ENCODE measurements around the gene BCAP31.

The BCAP31 gene

DNA sequence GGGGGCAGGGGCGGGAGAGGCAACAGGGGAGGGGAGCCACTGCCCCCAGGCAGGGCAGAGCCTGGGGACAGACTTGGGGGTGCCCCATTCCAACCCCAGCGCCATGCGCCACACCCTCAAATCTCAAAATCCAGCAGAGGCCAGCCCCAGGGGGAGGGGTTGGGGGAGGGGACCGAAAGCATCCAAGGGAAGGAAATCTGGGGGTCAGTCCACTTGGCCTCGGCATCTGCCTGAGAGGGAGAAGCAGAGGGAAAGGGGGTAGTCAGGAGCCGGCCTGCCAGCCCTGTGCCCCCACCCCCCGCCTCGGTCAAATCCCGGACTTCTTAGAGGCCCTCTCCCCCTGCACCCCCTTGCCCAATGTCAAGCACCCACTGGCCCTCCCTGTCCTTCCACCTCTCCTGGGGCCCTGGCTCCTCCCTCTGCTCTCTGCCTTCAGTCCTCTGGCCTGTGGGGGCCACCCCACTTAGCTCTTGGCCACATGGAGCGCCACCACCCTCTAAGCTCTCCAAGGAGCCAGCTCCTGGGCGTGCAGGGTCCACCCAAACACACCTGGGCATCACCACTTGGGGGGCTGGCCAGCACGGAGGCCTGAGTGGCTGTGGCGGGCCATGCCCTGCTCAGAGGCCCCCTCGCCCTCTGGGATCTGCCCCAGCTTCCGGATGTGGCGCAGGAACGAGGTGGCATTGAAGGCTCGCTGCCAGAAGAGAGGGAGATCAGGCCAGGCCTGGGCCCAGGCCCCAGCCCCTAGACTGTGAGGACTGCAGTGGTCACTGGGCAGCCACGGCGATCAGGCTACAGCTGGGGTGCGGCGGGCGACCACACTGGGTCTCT is 54.1 kb downstream of the BCAP31 start:
- Mint-ChIP-seq H3K9me3 (no peaks in the 10 kb centered on the region), H3K27me3 (peaks cover 69% of the 10 kb centered on the region), H3K27ac (no peak overlapping the region), H3K4me1 (ENCODE audit: low read depth) (peaks cover 9% of the 10 kb centered on the region), H3K36me3 (ENCODE audit: low read depth) (no peaks in the 10 kb centered on the region), H3K4me3 (no peak overlapping the region)
- intact Hi-C loops (cut with micrococcal nuclease), result loop anchor here (5.0 to 10.0 kb wide), 2 partner anchors 133 to 715 kb away; no protein-coding TSS in a partner anchor

DNA sequence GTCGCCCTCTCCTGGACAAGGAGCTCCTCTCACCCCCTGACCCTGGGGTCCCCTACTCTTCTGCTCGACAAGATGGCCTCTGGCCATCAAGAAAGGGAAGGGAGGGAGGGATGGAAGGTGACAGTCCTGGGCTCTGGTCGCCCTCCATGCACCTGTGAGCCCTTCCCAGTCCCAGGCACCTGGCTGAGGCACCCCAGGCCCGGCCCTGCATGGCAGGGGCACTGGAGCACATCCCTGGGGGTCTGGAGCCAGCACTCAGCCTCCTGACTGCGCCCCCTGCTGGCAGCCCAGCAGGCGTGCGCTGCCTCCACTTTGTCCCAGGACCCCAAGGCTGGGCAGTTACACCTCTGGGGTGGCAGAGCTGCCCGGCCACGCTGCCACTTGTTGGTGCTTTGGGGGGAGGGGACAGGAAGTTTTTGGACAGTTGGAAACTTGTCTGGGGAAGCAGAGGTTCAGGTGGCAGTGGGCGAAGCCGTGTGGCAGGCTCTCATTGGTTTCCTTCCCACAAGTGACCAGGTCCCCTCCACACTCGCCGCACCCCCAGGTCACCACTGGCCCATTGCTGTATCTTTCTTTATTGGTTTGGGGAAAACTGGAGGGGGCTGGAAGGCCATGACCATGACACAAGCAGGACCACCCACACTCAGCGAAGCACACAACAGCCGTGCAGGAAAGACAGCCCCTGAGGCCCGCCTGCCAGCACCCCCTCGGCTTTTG is 54.9 kb downstream of the BCAP31 start:
- Mint-ChIP-seq H3K4me3 (no peak overlapping the region), H3K36me3 (ENCODE audit: low read depth) (no peaks in the 10 kb centered on the region), H3K4me1 (ENCODE audit: low read depth) (peaks cover 9% of the 10 kb centered on the region), H3K27ac (no peak overlapping the region), H3K9me3 (no peaks in the 10 kb centered on the region), H3K27me3 (peaks cover 67% of the 10 kb centered on the region)
- intact Hi-C loops (cut with micrococcal nuclease), result loop anchor here (5.0 to 10.0 kb wide), 2 partner anchors 132 to 715 kb away; no protein-coding TSS in a partner anchor

DNA sequence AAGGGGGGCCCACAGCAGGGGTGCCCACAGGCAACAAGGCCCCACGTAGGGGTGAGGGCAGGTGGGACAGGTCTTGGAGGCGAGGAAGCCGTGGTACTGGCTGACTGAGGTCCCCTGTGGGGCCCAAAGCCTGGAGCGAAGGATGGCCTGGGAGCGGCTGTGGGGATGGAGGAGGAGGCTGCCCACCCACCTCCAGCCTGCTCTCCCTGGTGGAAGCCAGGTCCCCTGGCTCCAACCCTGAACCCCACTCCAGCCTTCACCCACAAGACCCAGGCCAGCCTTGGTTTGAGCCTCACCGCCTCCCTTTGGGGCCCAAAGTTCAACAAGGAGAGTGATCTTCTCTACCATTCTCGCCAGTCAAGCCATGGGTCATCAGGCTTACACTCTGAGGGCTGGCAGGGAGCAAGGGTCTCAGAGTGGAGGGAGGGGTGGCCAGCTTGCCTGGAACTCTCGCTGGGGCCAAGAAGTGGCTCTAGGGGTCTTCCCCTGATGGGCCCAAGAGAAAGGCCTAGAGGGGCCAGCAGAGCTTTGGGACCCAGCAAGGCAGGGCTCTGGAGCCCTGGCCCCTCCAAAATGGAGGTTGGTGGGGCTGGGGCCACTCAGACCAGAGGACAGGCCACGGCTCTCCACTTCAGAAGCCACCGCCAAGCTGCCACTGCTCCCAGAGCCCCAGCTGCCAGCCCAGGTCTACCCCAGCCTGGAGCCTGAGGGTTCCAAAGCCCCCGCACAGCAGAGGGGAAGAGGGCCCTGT is 55.6 kb downstream of the BCAP31 start:
- peaks cover 9% of the 10 kb centered on the region for H3K4me1 Mint-ChIP-seq (ENCODE audit: low read depth)
- H3K9me3 Mint-ChIP-seq, result no peaks in the 10 kb centered on the region
- peak overlapping the region; percentile 55 for H3K27ac Mint-ChIP-seq
- H3K4me3 Mint-ChIP-seq, result no peak overlapping the region
- H3K36me3 Mint-ChIP-seq (ENCODE audit: low read depth), result no peaks in the 10 kb centered on the region
- intact Hi-C loops (cut with micrococcal nuclease), result loop anchor here (5.0 to 10.0 kb wide), 2 partner anchors 131 to 714 kb away; no protein-coding TSS in a partner anchor
- H3K27me3 Mint-ChIP-seq, result peaks cover 62% of the 10 kb centered on the region

DNA sequence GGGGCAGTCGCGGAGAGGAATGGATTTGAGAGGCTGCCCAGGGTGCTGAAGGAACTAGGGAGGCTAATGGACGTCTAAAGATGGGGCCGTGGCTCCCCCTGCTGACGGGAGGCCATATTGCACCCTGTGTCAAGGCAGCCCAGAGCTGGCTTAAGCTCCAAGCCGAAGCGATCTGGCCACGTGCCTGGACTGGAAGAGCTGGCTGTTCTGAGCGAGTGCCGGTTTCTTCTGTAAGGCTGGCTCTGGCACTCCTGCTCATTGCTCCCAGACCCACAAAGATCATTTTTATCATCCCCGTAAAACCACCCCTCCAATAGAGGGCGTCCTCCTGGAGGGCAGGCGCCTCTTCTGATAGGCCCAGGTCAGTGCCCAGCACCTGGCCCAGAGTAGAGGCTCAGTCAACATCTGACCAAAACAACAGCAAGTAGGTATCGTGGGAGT is 56.2 kb downstream of the BCAP31 start:
- Mint-ChIP-seq H3K9me3 (no peaks in the 10 kb centered on the region), H3K27ac (peak overlapping the region; percentile 55), H3K4me3 (peak overlapping the region; percentile 67), H3K36me3 (ENCODE audit: low read depth) (no peaks in the 10 kb centered on the region), H3K27me3 (peaks cover 60% of the 10 kb centered on the region), H3K4me1 (ENCODE audit: low read depth) (peaks cover 9% of the 10 kb centered on the region)
- intact Hi-C loops (cut with micrococcal nuclease), result loop anchor here (5.0 to 10.0 kb wide), 2 partner anchors 131 to 713 kb away; no protein-coding TSS in a partner anchor

DNA sequence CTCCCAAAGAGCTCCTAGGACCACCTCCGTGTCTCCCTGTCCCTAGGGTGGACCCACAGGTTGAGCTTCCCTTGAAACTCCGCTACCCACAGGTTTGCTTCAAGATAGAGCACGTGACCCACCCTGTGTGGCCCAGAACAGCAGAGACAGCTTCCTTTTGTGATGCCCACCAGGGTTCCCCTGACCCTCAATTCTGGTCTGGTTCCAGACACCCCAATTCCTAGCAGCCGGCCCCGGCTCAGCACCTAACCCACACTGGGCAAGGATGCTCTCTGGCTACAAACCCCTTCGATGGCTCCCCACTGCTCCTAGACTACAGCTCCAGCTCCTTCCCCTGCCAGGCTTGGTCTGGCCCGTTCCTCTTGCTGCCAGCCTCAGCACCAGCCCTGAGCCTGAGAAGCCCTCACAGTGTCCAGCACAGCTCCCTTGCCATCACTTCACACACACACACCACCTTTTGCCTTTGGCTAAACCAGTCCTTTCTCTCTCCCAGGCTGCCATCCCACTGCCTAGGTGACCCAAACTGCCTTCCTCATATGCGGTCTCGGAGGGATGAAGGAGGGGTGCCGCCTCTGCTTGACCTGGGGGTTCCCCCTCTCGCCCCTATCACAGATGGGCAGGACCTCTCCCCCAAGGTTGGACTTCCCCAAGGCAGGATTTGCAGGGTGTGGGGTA is 56.8 kb downstream of the BCAP31 start:
- peaks cover 60% of the 10 kb centered on the region for H3K27me3 Mint-ChIP-seq
- intact Hi-C loops (cut with micrococcal nuclease), result loop anchor here (5.0 to 10.0 kb wide), 2 partner anchors 130 to 713 kb away; no protein-coding TSS in a partner anchor
- peaks cover 9% of the 10 kb centered on the region for H3K4me1 Mint-ChIP-seq (ENCODE audit: low read depth)
- H3K9me3 Mint-ChIP-seq, result no peaks in the 10 kb centered on the region
- peak overlapping the region; percentile 67 for H3K4me3 Mint-ChIP-seq
- H3K36me3 Mint-ChIP-seq (ENCODE audit: low read depth), result no peaks in the 10 kb centered on the region
- H3K27ac Mint-ChIP-seq, result peak overlapping the region; percentile 55

DNA sequence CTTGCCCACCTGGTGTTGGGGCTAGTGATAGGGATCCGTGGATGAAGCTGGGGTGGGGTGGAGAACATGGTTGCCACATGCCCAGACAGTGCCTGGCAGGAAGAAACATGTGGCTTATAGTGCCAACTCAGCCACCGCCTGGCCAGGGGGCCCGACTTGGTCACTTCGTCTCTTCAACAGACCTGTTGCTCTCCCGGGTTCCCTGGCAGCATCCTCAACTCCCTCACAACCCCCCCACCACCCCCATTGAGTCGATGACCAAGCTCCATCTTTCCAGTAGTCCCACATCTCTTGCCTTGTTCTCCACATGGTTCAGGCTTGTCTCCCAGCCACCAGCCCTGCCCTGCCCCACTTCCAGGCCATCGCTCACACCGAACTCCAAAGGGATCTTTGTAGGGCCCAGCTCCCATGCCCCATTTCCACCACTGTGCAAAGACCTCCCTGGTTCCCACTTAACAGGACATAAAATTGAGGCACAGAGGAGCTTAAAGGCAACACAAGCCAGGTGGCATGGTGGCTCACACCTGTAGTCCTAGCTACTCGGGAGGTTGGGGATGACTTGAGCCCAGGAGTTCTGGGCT is 58.4 kb downstream of the BCAP31 start:
- no peak overlapping the region for H3K27ac Mint-ChIP-seq
- no peaks in the 10 kb centered on the region for H3K9me3 Mint-ChIP-seq
- no peak overlapping the region for H3K4me3 Mint-ChIP-seq
- no peaks in the 10 kb centered on the region for H3K36me3 Mint-ChIP-seq (ENCODE audit: low read depth)
- peaks cover 9% of the 10 kb centered on the region for H3K4me1 Mint-ChIP-seq (ENCODE audit: low read depth)
- intact Hi-C loops (cut with micrococcal nuclease), result loop anchor here (5.0 to 10.0 kb wide), 2 partner anchors 129 to 711 kb away; no protein-coding TSS in a partner anchor
- peaks cover 62% of the 10 kb centered on the region for H3K27me3 Mint-ChIP-seq

DNA sequence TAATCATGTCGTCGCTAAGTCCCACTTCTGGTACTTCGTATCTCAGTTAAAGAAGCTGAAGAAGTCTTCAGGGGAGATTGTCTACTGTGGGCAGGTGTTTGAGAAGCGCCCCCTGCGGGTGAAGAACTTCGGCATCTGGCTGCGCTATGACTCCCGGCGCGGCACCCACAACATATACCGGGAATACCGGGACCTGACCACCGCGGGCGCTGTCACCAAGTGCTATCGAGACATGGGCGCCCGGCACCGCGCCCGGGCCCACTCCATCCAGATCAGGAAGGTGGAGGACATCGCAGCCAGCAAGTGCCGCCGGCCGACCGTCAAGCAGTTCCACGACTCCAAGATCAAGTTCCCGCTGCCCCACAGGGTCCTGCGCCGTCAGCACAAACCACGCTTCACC is 61.9 kb downstream of the BCAP31 start:
- Mint-ChIP-seq H3K4me3 (peak overlapping the region; percentile 52), H3K9me3 (no peaks in the 10 kb centered on the region), H3K36me3 (ENCODE audit: low read depth) (no peaks in the 10 kb centered on the region), H3K27ac (no peak overlapping the region), H3K4me1 (ENCODE audit: low read depth) (no peaks in the 10 kb centered on the region), H3K27me3 (peaks cover 59% of the 10 kb centered on the region)
- intact Hi-C loops (cut with micrococcal nuclease), result loop anchor here (5.0 to 10.0 kb wide), 2 partner anchors 110 to 707 kb away; no protein-coding TSS in a partner anchor

DNA sequence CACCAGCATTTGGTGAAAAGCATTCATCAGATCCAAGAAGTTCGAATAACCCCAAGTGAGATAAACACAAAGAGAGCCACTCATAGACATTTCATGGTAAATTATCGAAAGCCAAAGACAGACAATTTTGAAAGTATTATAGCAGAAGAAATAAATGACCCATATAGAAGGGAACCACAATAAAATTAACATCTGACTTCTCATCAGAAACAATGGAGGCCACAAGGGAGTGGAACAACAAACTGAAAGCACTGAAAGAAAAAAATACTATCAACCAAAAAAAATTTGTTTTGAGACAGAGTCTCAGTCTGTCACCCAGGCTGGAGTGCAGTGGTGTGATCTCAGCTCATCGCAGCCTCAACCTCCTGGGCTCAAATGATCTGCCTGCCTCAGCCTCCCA is 64.9 kb downstream of the BCAP31 start:
- Mint-ChIP-seq H3K9me3 (no peaks in the 10 kb centered on the region), H3K27ac (no peak overlapping the region), H3K4me1 (ENCODE audit: low read depth) (no peaks in the 10 kb centered on the region), H3K4me3 (no peak overlapping the region), H3K36me3 (ENCODE audit: low read depth) (no peaks in the 10 kb centered on the region), H3K27me3 (peaks cover 42% of the 10 kb centered on the region)
- intact Hi-C loops (cut with micrococcal nuclease), result no loop called here

DNA sequence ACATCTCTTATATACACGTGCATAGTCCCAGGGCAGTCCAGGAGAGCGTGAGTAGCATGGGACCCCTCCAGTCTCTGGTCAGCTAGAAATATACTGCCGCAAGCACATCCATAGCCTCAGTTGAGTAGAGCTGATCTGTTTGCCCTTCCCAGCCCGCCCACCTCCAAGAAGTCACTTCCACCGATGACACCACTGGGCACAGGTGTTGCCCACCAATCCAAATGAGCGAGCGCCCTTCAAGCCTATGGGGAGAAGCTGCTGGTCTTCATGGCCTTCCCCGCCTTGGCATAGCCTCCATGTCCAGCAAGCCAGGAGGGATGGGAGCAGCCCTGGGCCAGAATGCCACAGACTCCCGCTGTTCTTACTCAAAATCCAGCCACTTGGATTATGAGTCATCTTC is 67.0 kb downstream of the BCAP31 start:
- H3K36me3 Mint-ChIP-seq (ENCODE audit: low read depth), result no peaks in the 10 kb centered on the region
- H3K4me1 Mint-ChIP-seq (ENCODE audit: low read depth), result no peaks in the 10 kb centered on the region
- intact Hi-C loops (cut with micrococcal nuclease), result no loop called here
- peaks cover 35% of the 10 kb centered on the region for H3K27me3 Mint-ChIP-seq
- no peak overlapping the region for H3K27ac Mint-ChIP-seq
- H3K4me3 Mint-ChIP-seq, result no peak overlapping the region
- no peaks in the 10 kb centered on the region for H3K9me3 Mint-ChIP-seq

DNA sequence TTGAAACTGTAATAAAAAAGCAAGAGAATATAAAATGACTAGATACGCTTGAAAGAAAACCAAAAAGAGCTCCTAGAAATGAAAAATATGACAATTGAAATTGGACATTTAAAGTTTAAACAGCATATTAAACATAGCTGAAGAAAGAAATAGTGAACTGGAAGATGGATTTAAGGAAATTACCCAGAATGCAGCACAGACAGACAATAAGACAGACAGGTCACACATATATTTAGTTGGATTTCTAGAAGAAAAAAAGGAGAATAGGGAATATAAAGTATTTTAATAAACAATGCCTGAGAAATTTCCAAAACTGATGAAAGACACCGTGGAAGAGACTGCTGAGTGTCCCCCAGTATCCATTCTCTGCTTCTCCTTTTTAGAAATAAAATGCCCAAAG is 70.6 kb downstream of the BCAP31 start:
- no peaks in the 10 kb centered on the region for H3K9me3 Mint-ChIP-seq
- intact Hi-C loops (cut with micrococcal nuclease), result loop anchor here (5.0 kb wide), 1 partner anchor 116 kb away; no protein-coding TSS in a partner anchor
- H3K27ac Mint-ChIP-seq, result no peak overlapping the region
- no peaks in the 10 kb centered on the region for H3K4me1 Mint-ChIP-seq (ENCODE audit: low read depth)
- no peak overlapping the region for H3K4me3 Mint-ChIP-seq
- peaks cover 24% of the 10 kb centered on the region for H3K27me3 Mint-ChIP-seq
- no peaks in the 10 kb centered on the region for H3K36me3 Mint-ChIP-seq (ENCODE audit: low read depth)

DNA sequence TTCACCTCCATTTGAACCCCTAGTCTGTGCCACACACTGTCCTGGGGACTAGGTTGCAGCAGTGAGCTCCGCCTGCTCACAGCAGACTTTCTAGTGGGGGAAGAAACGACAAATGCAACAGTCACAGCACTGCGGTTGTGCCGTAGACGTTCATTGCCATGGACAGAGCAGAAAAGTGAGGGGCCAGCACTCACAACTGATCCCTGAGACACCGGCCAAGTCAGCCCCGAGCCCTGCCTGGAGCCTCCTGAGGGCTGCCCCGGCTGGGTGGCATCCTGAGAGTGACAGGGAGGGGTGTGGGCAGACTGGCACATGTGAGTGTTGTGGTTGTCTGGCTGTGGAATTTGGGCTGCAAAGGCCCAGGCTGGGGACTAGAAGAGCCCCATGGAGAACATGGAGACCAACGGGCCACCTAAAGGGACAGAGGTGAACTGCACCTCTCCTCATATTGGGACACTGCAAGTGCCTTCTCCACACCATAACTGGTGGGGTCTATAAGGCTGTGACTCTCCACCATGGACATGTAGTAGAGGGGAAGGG is 72.6 kb downstream of the BCAP31 start:
- no peaks in the 10 kb centered on the region for H3K4me1 Mint-ChIP-seq (ENCODE audit: low read depth)
- peaks cover 32% of the 10 kb centered on the region for H3K27me3 Mint-ChIP-seq
- no peak overlapping the region for H3K4me3 Mint-ChIP-seq
- H3K9me3 Mint-ChIP-seq, result no peaks in the 10 kb centered on the region
- H3K27ac Mint-ChIP-seq, result no peak overlapping the region
- intact Hi-C loops (cut with micrococcal nuclease), result loop anchor here (5.0 kb wide), 1 partner anchor 114 kb away; no protein-coding TSS in a partner anchor
- H3K36me3 Mint-ChIP-seq (ENCODE audit: low read depth), result no peaks in the 10 kb centered on the region

DNA sequence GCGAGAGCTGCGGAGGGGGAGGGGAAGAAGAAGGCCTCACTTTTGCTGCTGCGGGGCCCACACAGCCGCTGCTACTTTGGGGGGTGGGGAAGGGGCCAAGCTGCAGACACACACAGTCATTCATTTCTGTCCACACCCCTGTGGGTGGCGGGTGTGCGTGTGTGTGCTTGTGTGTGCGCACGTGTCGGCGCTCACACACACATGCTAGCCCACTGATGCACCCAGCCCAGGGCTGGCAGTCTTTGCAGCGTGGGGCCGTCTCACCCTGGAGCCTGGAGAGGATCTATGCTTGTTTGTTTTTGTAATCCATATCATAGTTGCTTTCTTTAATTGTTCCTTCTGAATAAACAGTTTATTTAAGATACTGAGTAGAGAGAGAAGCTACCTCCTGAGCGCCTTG is 73.2 kb downstream of the BCAP31 start:
- H3K36me3 Mint-ChIP-seq (ENCODE audit: low read depth), result no peaks in the 10 kb centered on the region
- H3K27ac Mint-ChIP-seq, result no peak overlapping the region
- H3K4me1 Mint-ChIP-seq (ENCODE audit: low read depth), result no peaks in the 10 kb centered on the region
- intact Hi-C loops (cut with micrococcal nuclease), result loop anchor here (5.0 kb wide), 1 partner anchor 114 kb away; no protein-coding TSS in a partner anchor
- H3K4me3 Mint-ChIP-seq, result no peak overlapping the region
- H3K27me3 Mint-ChIP-seq, result peaks cover 38% of the 10 kb centered on the region
- H3K9me3 Mint-ChIP-seq, result no peaks in the 10 kb centered on the region

Data from dendritic cell treated with granulocyte-macrophage colony-stimulating factor and Interleukin-4, amounts not matched to agents 40 ng/mL and 50 ng/mL, for 4 days (primary cell).